ENCODE results near the gene PTGR1. TPM values are rescaled to one million over a fixed set of nuclear protein-coding genes. Genes with fewer than 3 reads are reported as not detected.

Gene PTGR1
- polyA plus RNA-seq, 1 donor (not counting 4 experiments of a cell fraction or from before 2014, with no cell fraction given): 66.0 TPM

- Histone ChIP-seq H3K4me2 (ENCODE audit: control insufficient read depth, extremely low read depth, insufficient read depth, low read depth, low read length) (peak within 1 kb of the TSS; percentile 90), H3K4me1 (ENCODE audit: control insufficient read depth, extremely low read depth, insufficient read depth, low read length) (peaks cover 7% of the 10 kb centered on the region), H3K9me1 (ENCODE audit: control insufficient read depth, extremely low read depth, insufficient read depth, low read length) (no peaks in the 10 kb centered on the region), H3K4me3 (ENCODE audit: control insufficient read depth in 2 of 3, extremely low read depth in 1 of 3, insufficient read depth in 2 of 3, low read depth in 1 of 3, low read length in 3 of 3) (peak within 1 kb of the TSS; percentile 68 to 81 (median 80)), H3K27ac (ENCODE audit: control insufficient read depth, insufficient read depth, low read length) (peak within 1 kb of the TSS; percentile 52), H3K9ac (ENCODE audit: control insufficient read depth, extremely low read depth, insufficient read depth, low read length) (peak within 1 kb of the TSS; percentile 79), H4K20me1 (ENCODE audit: control insufficient read depth, extremely low read depth, insufficient read depth, low read length) (no peaks in the 10 kb centered on the region), H3K36me3 (ENCODE audit: control insufficient read depth in 2 of 2, extremely low read depth in 1 of 2, insufficient read depth in 2 of 2, low read length in 2 of 2) (no peaks in the 10 kb centered on the region), H3K79me2 (ENCODE audit: control insufficient read depth, insufficient read depth, low read length) (no peaks in the 10 kb centered on the region), H2AFZ (ENCODE audit: control insufficient read depth, low read length) (peak within 1 kb of the TSS; percentile 97), H3K27me3 (ENCODE audit: control insufficient read depth, extremely low read depth, insufficient read depth, low read length) (no peaks in the 10 kb centered on the region), H3K9me3 (ENCODE audit: control insufficient read depth, low read depth, low read length) (no peaks in the 10 kb centered on the region)
- no peak for FAIRE-seq
- dilution Hi-C loops (cut with MboI; ENCODE audit: extremely low pct_ligation_motif_present, low sequenced_read_pairs): no loop called here
- TF ChIP-seq CTCF (optimal IDR thresholded peaks at IDR 0.05 in 1 of 3, IDR thresholded peaks at IDR 0.05 in 1 of 3, conservative IDR thresholded peaks at IDR 0.05 in 1 of 3; ENCODE audit: extremely low read depth in 1 of 3, insufficient read depth in 2 of 3, low read length in 3 of 3): no peak
- TF ChIP-seq EZH2 (IDR thresholded peaks at IDR 0.05; ENCODE audit: low read length): no peak
- DNase-seq (ENCODE audit: low read depth, low spot score): peak; percentile 40
Measured at GRCh38 chr9:111525056-111525977, 74.1 kb downstream of the PTGR1 start, which contains the start of gene ZNF483. Gene ZNF483, plus strand, starts transcription at chr9:111525179. Its CDS starts 2,217 bp downstream, at chr9:111527396.

- H3K27ac ChIP-seq (ENCODE audit: control insufficient read depth, insufficient read depth, low read length): no peak overlapping the region
- H3K9me3 ChIP-seq (ENCODE audit: control insufficient read depth, low read depth, low read length): no peaks in the 10 kb centered on the region
- TF ChIP-seq EZH2 (IDR thresholded peaks at IDR 0.05; ENCODE audit: low read length): no peak
- TF ChIP-seq CTCF (optimal IDR thresholded peaks at IDR 0.05 in 1 of 3, IDR thresholded peaks at IDR 0.05 in 1 of 3, conservative IDR thresholded peaks at IDR 0.05 in 1 of 3; ENCODE audit: extremely low read depth in 1 of 3, insufficient read depth in 2 of 3, low read length in 3 of 3): no peak
- H3K9me1 ChIP-seq (ENCODE audit: control insufficient read depth, extremely low read depth, insufficient read depth, low read length): no peaks in the 10 kb centered on the region
- H3K36me3 ChIP-seq (ENCODE audit: control insufficient read depth in 2 of 2, extremely low read depth in 1 of 2, insufficient read depth in 2 of 2, low read length in 2 of 2): no peaks in the 10 kb centered on the region
- H2AFZ ChIP-seq (ENCODE audit: control insufficient read depth, low read length): peak overlapping the region; percentile 97
- no peak for DNase-seq (ENCODE audit: low read depth, low spot score)
- no peak overlapping the region for H3K9ac ChIP-seq (ENCODE audit: control insufficient read depth, extremely low read depth, insufficient read depth, low read length)
- FAIRE-seq: no peak
- peak overlapping the region; percentile 68 to 81 (median 80) for H3K4me3 ChIP-seq (ENCODE audit: control insufficient read depth in 2 of 3, extremely low read depth in 1 of 3, insufficient read depth in 2 of 3, low read depth in 1 of 3, low read length in 3 of 3)
- dilution Hi-C loops (cut with MboI; ENCODE audit: extremely low pct_ligation_motif_present, low sequenced_read_pairs): no loop called here
- H3K27me3 ChIP-seq (ENCODE audit: control insufficient read depth, extremely low read depth, insufficient read depth, low read length): no peaks in the 10 kb centered on the region
- H3K4me1 ChIP-seq (ENCODE audit: control insufficient read depth, extremely low read depth, insufficient read depth, low read length): peaks cover 7% of the 10 kb centered on the region
- no peaks in the 10 kb centered on the region for H3K79me2 ChIP-seq (ENCODE audit: control insufficient read depth, insufficient read depth, low read length)
- H3K4me2 ChIP-seq (ENCODE audit: control insufficient read depth, extremely low read depth, insufficient read depth, low read depth, low read length): peak overlapping the region; percentile 90
- H4K20me1 ChIP-seq (ENCODE audit: control insufficient read depth, extremely low read depth, insufficient read depth, low read length): no peaks in the 10 kb centered on the region
Measured at GRCh38 chr9:111524731-111525055, 74.8 kb downstream of the PTGR1 start.
